ENCODE results near the gene HJV. TPM values are rescaled to one million over a fixed set of nuclear protein-coding genes. Genes with fewer than 3 reads are reported as not detected.
A peak's percentile ranks its signal among the peaks of the same experiment; 100 is the strongest.

HJV gene
- total and polyA plus RNA-seq, 5 donors from 2014 or later = not detected

DNA sequence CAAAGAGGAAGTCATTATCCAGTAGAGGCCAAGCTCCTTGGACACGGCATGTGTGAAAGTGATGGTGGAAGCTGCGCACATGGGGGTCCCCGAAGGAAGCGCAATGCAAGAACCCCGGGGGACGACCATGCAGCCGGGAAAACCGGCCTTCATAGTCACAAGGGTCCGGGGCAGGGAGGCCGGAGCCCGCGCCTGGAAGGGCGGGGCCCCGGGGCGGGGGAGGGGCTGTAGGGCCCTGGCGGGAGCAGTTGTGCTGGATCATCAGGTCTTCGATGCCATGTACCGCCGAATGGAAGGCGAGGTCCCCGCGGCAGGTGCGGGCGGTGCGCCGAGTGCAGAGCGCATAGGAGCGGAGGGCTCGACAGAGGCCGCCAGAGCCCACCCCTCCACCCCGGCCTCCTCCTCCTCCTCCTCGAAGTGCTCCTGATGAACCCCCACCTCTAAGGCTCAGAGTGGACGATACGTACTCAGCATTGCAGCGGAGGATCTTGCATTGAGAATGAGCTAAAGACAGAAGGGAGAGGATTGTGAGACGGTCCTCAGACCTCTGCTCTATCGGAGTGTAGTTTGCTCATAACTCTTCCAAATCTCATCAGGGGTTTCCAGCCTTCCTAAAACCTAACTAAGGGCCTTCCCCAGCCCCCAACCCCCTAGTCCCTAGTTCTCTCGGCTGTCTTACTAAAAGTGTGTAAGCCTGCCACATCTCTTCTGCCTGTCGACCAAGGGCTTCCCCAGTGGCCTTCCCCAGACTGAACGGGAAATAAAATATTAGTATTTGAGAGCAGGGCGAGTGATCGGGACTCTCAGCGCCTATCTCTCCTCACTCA lies 2.1 kb downstream of the HJV start:
- H3K36me3 Mint-ChIP-seq = no peaks in the 10 kb centered on the region
- DNase-seq (no peak), ATAC-seq (ENCODE audit: low read depth in 2 of 2) (peak; percentile 34 to 44)
- H3K4me3 Mint-ChIP-seq = peak overlapping the region in 1 of 4 donors; percentile 23
- Histone ChIP-seq H3K27me3 (ENCODE audit: control insufficient read depth, insufficient read depth, low read length) (peaks cover 45% of the 10 kb centered on the region), H3K4me3 (ENCODE audit: low read depth, low read length) (no peak overlapping the region), H3K36me3 (ENCODE audit: control insufficient read depth, insufficient read depth, low read length) (no peaks in the 10 kb centered on the region), H3K27ac (ENCODE audit: insufficient read depth, low read length, poor library complexity, severe bottlenecking) (no peak overlapping the region), H3K4me1 (ENCODE audit: control insufficient read depth, insufficient read depth, low read length, poor library complexity, severe bottlenecking) (peaks cover 5% of the 10 kb centered on the region), H3K9me3 (ENCODE audit: control insufficient read depth in 2 of 2, low read length in 2 of 2) (no peaks in the 10 kb centered on the region)
- H3K27ac Mint-ChIP-seq = peak overlapping the region in 1 of 3 donors; percentile 33
- peaks cover 0 to 13% (median under 1%) of the 10 kb centered on the region in 4 donors for H3K4me1 Mint-ChIP-seq
- H3K27me3 Mint-ChIP-seq = peaks cover 77% of the 10 kb centered on the region
- peaks cover 0 to 5% (median 0%) of the 10 kb centered on the region in 7 donors for H3K9me3 Mint-ChIP-seq

DNA sequence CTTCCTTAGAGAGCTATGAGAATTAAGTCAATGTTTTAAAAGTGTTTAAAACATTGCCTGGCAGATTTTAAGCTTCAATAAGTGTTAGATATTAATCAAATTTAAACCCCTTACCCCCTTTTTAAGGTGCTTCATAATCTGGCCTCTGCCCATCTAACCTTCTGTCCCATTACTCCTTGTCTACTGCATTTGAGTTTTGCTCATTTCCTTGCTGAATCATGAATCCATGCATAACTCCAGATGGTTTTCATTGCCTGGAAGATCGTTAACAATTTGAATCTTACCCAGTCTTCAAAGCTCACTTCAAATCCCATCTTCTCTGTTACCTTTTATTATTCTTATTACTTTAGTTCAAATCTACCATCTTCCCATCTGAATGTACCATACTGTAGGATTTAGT lies 4.6 kb downstream of the HJV start:
- H3K9me3 ChIP-seq (ENCODE audit: control insufficient read depth in 2 of 2, low read length in 2 of 2) = no peaks in the 10 kb centered on the region
- no peak for DNase-seq
- peaks cover 5% of the 10 kb centered on the region for H3K4me1 ChIP-seq (ENCODE audit: control insufficient read depth, insufficient read depth, low read length, poor library complexity, severe bottlenecking)
- Mint-ChIP-seq H3K4me1 (peaks cover 4 to 19% (median 9%) of the 10 kb centered on the region in 4 donors), H3K36me3 (no peaks in the 10 kb centered on the region), H3K4me3 (no peak overlapping the region), H3K27ac (no peak overlapping the region), H3K9me3 (peaks cover 0 to 5% (median 0%) of the 10 kb centered on the region in 7 donors), H3K27me3 (peaks cover 62% of the 10 kb centered on the region)
- no peak overlapping the region for H3K4me3 ChIP-seq (ENCODE audit: low read depth, low read length)
- peaks cover 41% of the 10 kb centered on the region for H3K27me3 ChIP-seq (ENCODE audit: control insufficient read depth, insufficient read depth, low read length)
- ATAC-seq (ENCODE audit: low read depth in 2 of 2) = no peak
- H3K36me3 ChIP-seq (ENCODE audit: control insufficient read depth, insufficient read depth, low read length) = no peaks in the 10 kb centered on the region
- no peak overlapping the region for H3K27ac ChIP-seq (ENCODE audit: insufficient read depth, low read length, poor library complexity, severe bottlenecking)

DNA sequence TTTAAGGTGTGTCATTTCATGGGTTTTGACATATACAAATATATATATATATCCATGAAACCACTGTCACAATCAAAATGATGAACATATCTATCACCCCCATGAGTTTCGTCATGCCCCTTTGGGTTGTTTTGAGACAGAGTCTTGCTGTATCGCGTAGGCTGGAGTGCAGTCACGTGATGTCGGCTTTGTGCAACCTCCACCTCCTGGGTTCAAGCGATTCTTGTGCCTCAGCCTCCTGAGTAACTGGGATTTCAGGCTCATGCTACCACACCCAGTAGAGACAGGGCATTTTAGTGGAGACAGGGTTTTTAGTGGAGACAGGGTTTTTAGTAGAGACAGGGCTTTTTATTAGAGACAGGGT lies 8.0 kb downstream of the HJV start:
- no peak overlapping the region for H3K4me3 Mint-ChIP-seq
- no peak for ATAC-seq (ENCODE audit: low read depth in 2 of 2)
- Histone ChIP-seq H3K4me1 (ENCODE audit: control insufficient read depth, insufficient read depth, low read length, poor library complexity, severe bottlenecking) (no peaks in the 10 kb centered on the region), H3K9me3 (ENCODE audit: control insufficient read depth in 2 of 2, low read length in 2 of 2) (no peaks in the 10 kb centered on the region), H3K36me3 (ENCODE audit: control insufficient read depth, insufficient read depth, low read length) (no peaks in the 10 kb centered on the region), H3K4me3 (ENCODE audit: low read depth, low read length) (no peak overlapping the region), H3K27ac (ENCODE audit: insufficient read depth, low read length, poor library complexity, severe bottlenecking) (no peak overlapping the region), H3K27me3 (ENCODE audit: control insufficient read depth, insufficient read depth, low read length) (peaks cover 14% of the 10 kb centered on the region)
- DNase-seq = no peak
- peaks cover 0 to 2% (median 0%) of the 10 kb centered on the region in 7 donors for H3K9me3 Mint-ChIP-seq
- H3K27me3 Mint-ChIP-seq = peaks cover 31% of the 10 kb centered on the region
- H3K4me1 Mint-ChIP-seq = peaks cover 4 to 11% (median 8%) of the 10 kb centered on the region in 4 donors
- H3K27ac Mint-ChIP-seq = no peak overlapping the region
- no peaks in the 10 kb centered on the region for H3K36me3 Mint-ChIP-seq

DNA sequence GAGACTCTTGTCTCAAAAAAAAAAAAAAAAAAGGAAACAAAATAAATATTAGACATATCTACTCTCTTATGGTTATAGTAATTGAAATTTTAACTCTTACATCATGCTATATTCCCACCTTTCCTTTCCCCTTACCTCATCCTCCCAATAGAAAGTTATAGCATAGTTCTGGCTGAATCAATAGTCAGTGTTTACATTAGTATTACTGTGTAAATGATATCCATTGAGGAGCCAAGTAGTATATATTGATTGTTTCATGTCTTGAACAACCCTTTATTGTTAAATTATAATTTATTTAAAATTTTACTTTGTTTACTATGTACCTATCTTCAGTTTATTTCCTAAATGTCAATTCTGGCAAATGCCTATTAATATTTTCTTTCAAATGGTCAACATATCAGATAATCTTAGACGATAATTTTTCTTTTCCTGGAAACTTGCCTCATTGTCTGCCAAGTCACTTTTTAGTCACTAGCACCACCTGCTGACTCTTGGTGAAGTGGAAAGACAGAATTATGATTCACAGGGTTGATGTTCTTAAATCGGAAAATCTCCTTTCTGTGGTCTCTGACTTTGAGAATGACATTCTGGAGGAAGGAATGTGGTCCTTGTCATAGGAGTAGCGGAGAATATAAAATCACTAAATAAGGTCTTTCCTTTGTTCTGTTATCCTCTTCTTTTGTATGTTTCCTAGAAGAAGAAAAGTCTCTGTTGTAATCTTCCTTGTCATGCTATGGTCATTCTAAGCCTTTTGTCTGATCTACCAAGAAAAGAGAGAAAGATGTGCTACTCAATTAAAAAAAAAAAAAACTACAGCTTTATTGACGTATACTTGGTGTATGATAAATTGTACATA lies 8.6 kb downstream of the HJV start:
- Histone ChIP-seq H3K27ac (ENCODE audit: insufficient read depth, low read length, poor library complexity, severe bottlenecking) (no peak overlapping the region), H3K4me3 (ENCODE audit: low read depth, low read length) (no peak overlapping the region), H3K4me1 (ENCODE audit: control insufficient read depth, insufficient read depth, low read length, poor library complexity, severe bottlenecking) (no peaks in the 10 kb centered on the region), H3K9me3 (ENCODE audit: control insufficient read depth in 2 of 2, low read length in 2 of 2) (no peaks in the 10 kb centered on the region), H3K27me3 (ENCODE audit: control insufficient read depth, insufficient read depth, low read length) (peaks cover 9% of the 10 kb centered on the region), H3K36me3 (ENCODE audit: control insufficient read depth, insufficient read depth, low read length) (no peaks in the 10 kb centered on the region)
- H3K4me1 Mint-ChIP-seq = peaks cover 4 to 11% (median 8%) of the 10 kb centered on the region in 4 donors
- no peaks in the 10 kb centered on the region for H3K36me3 Mint-ChIP-seq
- DNase-seq (peak; percentile 57 to 83 (median 74)), ATAC-seq (ENCODE audit: low read depth in 2 of 2) (peak; percentile 48 to 65)
- H3K27ac Mint-ChIP-seq = peak overlapping the region in 1 of 3 donors; percentile 29
- peaks cover 24% of the 10 kb centered on the region for H3K27me3 Mint-ChIP-seq
- peak overlapping the region in 1 of 4 donors; percentile 69 for H3K4me3 Mint-ChIP-seq
- peaks cover 0 to 2% (median 0%) of the 10 kb centered on the region in 7 donors for H3K9me3 Mint-ChIP-seq

DNA sequence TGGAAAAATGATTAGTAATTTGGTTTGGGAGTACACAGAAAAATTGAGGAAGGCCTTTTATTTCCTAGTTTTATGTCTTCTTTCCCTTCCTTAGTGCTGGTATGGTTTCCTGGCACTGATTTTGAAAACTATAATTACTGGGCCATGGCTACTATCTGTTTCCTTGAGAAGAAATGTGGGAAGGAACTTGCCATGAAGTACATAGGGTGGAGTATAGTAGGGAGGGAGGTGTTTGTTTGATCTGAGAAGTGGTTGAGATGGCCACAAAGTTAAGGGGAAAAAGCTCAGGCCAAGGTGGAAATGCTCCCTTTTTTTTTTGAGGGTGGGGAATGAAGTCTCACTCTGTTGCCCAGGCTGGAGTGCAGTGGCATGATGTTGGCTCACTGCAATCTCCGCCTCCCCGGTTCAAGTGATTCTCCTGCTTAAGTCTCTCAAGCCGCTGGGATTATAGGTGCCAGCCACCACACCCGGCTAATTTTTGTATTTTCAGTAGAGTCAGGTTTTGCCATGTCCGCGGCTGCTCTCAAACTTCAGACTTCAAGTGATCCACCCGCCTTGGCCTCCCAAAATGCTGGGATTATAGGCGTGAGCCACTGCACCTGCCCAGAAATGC lies 11.3 kb downstream of the HJV start:
- Histone ChIP-seq H3K27ac (ENCODE audit: insufficient read depth, low read length, poor library complexity, severe bottlenecking) (no peak overlapping the region), H3K36me3 (ENCODE audit: control insufficient read depth, insufficient read depth, low read length) (no peaks in the 10 kb centered on the region), H3K27me3 (ENCODE audit: control insufficient read depth, insufficient read depth, low read length) (no peaks in the 10 kb centered on the region), H3K4me1 (ENCODE audit: control insufficient read depth, insufficient read depth, low read length, poor library complexity, severe bottlenecking) (peaks cover 26% of the 10 kb centered on the region), H3K4me3 (ENCODE audit: low read depth, low read length) (no peak overlapping the region), H3K9me3 (ENCODE audit: control insufficient read depth in 2 of 2, low read length in 2 of 2) (no peaks in the 10 kb centered on the region)
- H3K36me3 Mint-ChIP-seq = no peaks in the 10 kb centered on the region
- H3K4me1 Mint-ChIP-seq = peaks cover 17 to 32% (median 22%) of the 10 kb centered on the region in 4 donors
- H3K27ac Mint-ChIP-seq = peak overlapping the region in 1 of 3 donors; percentile 77
- ATAC-seq (ENCODE audit: low read depth in 2 of 2) (no peak), DNase-seq (no peak)
- no peaks in the 10 kb centered on the region for H3K27me3 Mint-ChIP-seq
- H3K4me3 Mint-ChIP-seq = no peak overlapping the region
- no peaks in the 10 kb centered on the region for H3K9me3 Mint-ChIP-seq

DNA sequence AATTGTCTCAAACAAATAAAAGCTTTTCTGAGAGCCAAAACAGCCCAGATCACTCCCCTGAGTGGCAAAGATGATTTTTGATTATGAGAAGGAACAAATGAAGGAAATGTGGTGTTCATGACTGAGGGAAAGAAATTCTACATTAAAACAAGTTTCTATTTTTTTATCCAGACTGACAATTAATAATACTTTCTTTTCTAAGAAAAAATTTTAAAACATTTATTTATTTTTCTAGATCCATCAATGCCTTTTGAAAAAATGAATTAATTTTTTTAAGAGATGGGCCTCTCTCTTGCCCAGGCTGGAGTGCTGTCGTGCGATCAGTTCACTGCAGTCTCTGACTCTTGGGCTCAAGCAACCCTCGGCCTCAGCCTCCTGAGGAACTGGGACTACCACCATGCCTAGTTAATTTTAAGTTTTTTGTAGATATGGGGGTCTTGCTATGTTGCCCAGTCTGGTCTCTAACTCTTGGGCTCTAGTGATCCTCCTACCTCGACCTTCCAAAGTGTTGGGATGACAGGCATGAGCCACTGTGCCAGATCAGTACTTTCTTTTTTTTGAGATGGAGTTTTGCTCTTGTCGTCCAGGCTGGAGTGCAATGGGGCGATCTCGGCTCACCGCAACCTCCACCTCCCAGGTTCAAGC lies 13.9 kb downstream of the HJV start:
- H3K27me3 ChIP-seq (ENCODE audit: control insufficient read depth, insufficient read depth, low read length) = no peaks in the 10 kb centered on the region
- no peaks in the 10 kb centered on the region for H3K27me3 Mint-ChIP-seq
- H3K9me3 ChIP-seq (ENCODE audit: control insufficient read depth in 2 of 2, low read length in 2 of 2) = no peaks in the 10 kb centered on the region
- ATAC-seq (ENCODE audit: low read depth in 2 of 2) (no peak), DNase-seq (no peak)
- peaks cover 40% of the 10 kb centered on the region for H3K4me1 ChIP-seq (ENCODE audit: control insufficient read depth, insufficient read depth, low read length, poor library complexity, severe bottlenecking)
- H3K4me3 ChIP-seq (ENCODE audit: low read depth, low read length) = peak overlapping the region; percentile 91
- H3K36me3 Mint-ChIP-seq = no peaks in the 10 kb centered on the region
- no peaks in the 10 kb centered on the region for H3K9me3 Mint-ChIP-seq
- H3K27ac ChIP-seq (ENCODE audit: insufficient read depth, low read length, poor library complexity, severe bottlenecking) = peak overlapping the region; percentile 78
- peak overlapping the region; percentile 64 to 87 (median 84) for H3K4me3 Mint-ChIP-seq
- H3K27ac Mint-ChIP-seq = peak overlapping the region; percentile 61 to 97 (median 92)
- no peaks in the 10 kb centered on the region for H3K36me3 ChIP-seq (ENCODE audit: control insufficient read depth, insufficient read depth, low read length)
- peaks cover 19 to 48% (median 27%) of the 10 kb centered on the region in 4 donors for H3K4me1 Mint-ChIP-seq

DNA sequence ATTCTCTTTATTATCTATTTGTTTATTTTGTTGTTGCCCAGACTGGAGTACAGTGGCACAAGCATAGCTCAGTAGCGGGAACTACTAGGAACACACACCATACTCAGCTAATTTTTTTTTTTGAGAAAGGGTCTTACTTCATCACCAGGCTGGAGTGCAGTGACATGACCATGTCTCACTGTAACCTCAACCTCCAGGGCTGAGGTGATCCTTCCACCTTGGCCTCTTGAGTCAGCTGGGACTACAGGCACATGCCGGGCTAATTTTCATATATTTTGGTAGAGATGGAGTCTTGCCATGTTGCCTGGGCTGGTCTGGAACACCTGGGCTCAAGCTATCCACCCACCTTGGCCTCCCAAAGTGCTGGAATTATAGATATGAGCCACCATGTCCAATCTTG lies 19.8 kb downstream of the HJV start:
- peak overlapping the region; percentile 86 to 98 (median 96) for H3K27ac Mint-ChIP-seq
- ATAC-seq (ENCODE audit: low read depth in 2 of 2) = no peak
- peak overlapping the region; percentile 29 to 73 (median 60) for H3K4me3 Mint-ChIP-seq
- peak overlapping the region; percentile 41 for H3K4me3 ChIP-seq (ENCODE audit: low read depth, low read length)
- H3K9me3 Mint-ChIP-seq = no peaks in the 10 kb centered on the region
- DNase-seq = no peak
- peak overlapping the region; percentile 35 for H3K27ac ChIP-seq (ENCODE audit: insufficient read depth, low read length, poor library complexity, severe bottlenecking)
- no peaks in the 10 kb centered on the region for H3K27me3 ChIP-seq (ENCODE audit: control insufficient read depth, insufficient read depth, low read length)
- no peaks in the 10 kb centered on the region for H3K9me3 ChIP-seq (ENCODE audit: control insufficient read depth in 2 of 2, low read length in 2 of 2)
- no peaks in the 10 kb centered on the region for H3K36me3 ChIP-seq (ENCODE audit: control insufficient read depth, insufficient read depth, low read length)
- peaks cover 81% of the 10 kb centered on the region for H3K4me1 ChIP-seq (ENCODE audit: control insufficient read depth, insufficient read depth, low read length, poor library complexity, severe bottlenecking)
- no peaks in the 10 kb centered on the region for H3K36me3 Mint-ChIP-seq
- H3K4me1 Mint-ChIP-seq = peaks cover 25 to 83% (median 49%) of the 10 kb centered on the region in 4 donors
- no peaks in the 10 kb centered on the region for H3K27me3 Mint-ChIP-seq

Data from CD4-positive, CD25-positive, alpha-beta regulatory T cell (primary cell).